NT2/D1 (cell line): ENCODE measurements around the gene TMEM106C.

Experiments used
- YY1 ChIP-seq: IDR thresholded peaks from 2 replicates; pipeline ENCODE4 v1.6.1; 2011; ENCODE audit not compliant: insufficient read length, insufficient read depth
- ZNF274 ChIP-seq: IDR thresholded peaks from 2 replicates; pipeline ENCODE4 v1.6.1; 2011; ENCODE audit warnings: mild to moderate bottlenecking, low read depth, low read length

DNA sequence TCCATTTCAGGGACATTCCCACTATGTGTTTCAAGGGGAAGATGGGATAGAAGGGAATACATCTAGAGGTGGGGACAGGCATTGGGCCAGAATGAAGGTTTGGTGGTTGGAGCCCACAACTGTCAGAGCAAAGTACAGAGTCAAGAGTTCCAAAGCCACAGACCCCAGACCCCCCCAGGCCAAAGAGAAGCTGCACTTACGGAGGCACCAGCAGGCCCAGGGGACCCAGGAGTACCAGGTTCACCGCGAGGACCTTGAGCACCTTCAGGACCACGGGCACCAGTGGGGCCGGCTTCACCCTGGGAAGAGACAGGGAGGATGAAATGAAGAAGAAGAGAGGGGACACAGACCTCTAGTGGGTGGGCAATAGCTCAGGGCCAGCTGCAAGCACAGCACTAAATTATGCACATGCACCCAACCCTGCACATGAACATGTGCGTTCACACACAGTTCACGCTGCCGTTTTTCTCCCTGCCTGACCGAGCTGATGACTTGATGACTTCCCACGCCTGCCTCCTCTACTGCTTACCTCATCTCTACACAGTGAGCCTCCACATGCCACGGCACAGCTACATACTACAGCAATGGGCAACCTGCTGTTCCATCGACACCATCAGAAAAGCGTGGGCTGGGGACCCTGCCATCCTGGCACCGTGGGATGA is 24.1 kb downstream of the TMEM106C start:
- TF ChIP-seq YY1 (no peak), ZNF274 (no peak)
